Measurements from ENCODE around the gene MAP3K20. TPM values are rescaled to one million over a fixed set of nuclear protein-coding genes. Genes with fewer than 3 reads are reported as not detected.

The MAP3K20 gene
- total RNA-seq, 1 donor = 136 TPM

DNA sequence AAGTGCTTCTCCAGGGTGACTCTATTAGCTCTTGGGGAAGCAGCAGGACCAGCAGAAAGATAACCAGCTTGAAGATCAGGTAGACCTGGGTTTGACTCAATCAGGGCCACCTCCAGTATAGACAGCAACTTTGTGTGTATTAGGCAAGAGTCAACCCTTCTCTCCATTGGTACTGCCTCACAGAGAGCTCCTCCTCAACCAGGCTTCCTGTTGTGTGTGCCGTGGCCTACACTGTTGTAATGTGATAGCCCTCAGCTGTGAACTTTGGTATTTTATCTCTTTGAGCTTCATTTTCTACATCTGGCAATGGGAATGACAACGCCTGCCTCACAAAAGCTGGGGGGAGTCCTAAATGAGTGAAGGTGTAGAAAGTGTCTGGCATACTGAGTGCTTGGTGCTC lies 17.0 kb upstream of the MAP3K20 start:
- DNase-seq (ENCODE audit: low read depth) = no peak
- TF ChIP-seq, protein P1, sequence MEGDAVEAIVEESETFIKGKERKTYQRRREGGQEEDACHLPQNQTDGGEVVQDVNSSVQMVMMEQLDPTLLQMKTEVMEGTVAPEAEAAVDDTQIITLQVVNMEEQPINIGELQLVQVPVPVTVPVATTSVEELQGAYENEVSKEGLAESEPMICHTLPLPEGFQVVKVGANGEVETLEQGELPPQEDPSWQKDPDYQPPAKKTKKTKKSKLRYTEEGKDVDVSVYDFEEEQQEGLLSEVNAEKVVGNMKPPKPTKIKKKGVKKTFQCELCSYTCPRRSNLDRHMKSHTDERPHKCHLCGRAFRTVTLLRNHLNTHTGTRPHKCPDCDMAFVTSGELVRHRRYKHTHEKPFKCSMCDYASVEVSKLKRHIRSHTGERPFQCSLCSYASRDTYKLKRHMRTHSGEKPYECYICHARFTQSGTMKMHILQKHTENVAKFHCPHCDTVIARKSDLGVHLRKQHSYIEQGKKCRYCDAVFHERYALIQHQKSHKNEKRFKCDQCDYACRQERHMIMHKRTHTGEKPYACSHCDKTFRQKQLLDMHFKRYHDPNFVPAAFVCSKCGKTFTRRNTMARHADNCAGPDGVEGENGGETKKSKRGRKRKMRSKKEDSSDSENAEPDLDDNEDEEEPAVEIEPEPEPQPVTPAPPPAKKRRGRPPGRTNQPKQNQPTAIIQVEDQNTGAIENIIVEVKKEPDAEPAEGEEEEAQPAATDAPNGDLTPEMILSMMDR (IDR thresholded peaks at IDR 0.05; ENCODE audit: insufficient read depth, low read depth, low read length) = no peak
- no peak overlapping the region for H3K4me3 ChIP-seq (ENCODE audit: low read depth, low read length)

DNA sequence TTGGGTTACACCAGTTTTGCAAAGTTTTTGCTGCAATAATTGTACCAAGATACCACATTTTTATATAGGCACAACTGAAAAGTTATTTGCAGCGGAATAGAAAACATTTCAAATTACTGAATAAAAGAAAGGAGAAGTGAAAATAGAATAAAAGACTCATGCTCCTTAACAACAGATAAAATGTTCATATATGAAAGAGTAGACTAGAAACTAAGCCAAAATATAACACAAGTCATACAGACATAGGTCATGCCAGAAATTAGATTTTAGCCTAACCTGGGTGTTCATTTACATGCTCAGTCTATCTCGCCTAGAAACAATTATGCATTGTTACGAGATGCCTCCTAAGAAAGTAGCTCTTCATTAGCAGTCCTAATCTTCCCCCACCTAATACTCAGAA lies 16.4 kb upstream of the MAP3K20 start:
- TF ChIP-seq, protein P1 (IDR thresholded peaks at IDR 0.05; ENCODE audit: insufficient read depth, low read depth, low read length) = no peak
- no peak for DNase-seq (ENCODE audit: low read depth)
- H3K4me3 ChIP-seq (ENCODE audit: low read depth, low read length) = no peak overlapping the region

DNA sequence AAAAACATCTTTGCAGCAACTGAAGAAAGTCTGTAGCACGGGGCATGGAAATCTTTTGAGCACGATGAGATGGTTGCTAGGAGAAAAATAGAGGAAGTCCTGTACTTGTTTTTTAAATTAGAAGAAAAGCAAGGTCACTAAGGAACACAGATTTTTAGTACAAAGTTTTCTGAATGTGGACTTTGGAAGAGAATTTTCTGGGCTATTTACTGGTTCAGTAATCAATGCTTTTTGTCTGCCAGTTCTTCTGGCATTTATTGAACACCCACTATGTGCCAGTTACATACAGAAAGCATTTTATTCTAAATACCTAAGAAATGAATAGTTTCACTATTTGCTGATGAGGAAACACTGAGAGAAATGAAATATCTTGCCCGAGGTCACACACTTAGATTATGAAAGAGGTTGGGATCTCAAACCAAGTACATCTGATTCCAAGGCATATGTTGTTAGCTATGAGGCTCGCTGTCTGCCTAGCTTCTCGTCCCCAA lies 15.6 kb upstream of the MAP3K20 start:
- H3K4me3 ChIP-seq (ENCODE audit: low read depth, low read length) = no peak overlapping the region
- TF ChIP-seq, protein P1 (IDR thresholded peaks at IDR 0.05; ENCODE audit: insufficient read depth, low read depth, low read length) = no peak
- peak; percentile 75 for DNase-seq (ENCODE audit: low read depth)

DNA sequence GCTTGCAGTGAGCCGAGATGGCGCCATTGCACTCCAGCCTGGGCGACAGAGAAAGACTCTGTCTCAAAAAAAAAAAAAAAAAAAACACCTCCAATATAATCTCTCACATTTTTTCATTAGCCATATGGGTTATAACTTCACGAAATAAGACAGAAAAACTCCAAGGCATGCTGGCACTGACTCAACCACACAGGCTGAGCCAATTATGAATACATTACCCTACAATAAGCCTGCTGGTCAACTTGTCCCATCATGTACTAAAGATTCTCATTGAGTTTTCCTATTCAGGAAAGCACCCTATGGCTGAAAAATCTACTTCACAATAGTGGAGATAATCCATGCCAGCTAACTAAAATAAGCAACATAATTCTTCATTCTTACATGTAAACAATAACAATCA lies 12.8 kb upstream of the MAP3K20 start:
- TF ChIP-seq, protein P1 (IDR thresholded peaks at IDR 0.05; ENCODE audit: insufficient read depth, low read depth, low read length) = no peak
- H3K4me3 ChIP-seq (ENCODE audit: low read depth, low read length) = no peak overlapping the region
- no peak for DNase-seq (ENCODE audit: low read depth)

DNA sequence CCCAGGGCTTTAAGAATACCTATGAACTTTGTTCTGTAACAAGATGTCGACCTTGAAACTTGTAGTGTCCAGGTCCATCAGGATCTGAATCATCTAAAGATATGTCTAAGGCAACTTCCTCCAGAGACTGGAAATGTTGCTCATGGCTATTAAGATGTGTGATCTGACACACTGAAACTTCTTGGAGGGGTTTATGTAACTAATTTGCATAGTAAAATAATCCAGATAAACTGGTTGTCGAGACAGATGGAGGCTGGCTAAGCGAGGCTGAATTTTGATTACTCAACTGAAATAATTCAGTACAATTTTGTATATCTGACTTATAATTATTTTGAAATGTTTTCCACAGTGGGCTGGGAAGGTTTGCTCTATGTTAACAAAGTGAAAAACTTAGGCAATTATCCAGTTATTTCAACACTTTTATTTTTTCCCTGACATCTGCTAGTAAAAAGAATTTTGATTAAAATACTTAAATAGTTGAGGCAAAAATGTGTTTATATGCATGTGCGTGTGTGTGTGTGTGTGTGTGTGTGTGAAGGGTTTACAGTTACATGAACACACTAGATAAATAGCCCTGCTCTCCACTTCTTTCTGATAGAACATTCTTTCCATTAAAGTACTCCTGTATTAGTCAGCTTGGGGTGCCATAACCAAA lies 11.4 kb upstream of the MAP3K20 start:
- no peak overlapping the region for H3K4me3 ChIP-seq (ENCODE audit: low read depth, low read length)
- TF ChIP-seq, protein P1 (IDR thresholded peaks at IDR 0.05; ENCODE audit: insufficient read depth, low read depth, low read length) = no peak
- DNase-seq (ENCODE audit: low read depth) = peak; percentile 71

DNA sequence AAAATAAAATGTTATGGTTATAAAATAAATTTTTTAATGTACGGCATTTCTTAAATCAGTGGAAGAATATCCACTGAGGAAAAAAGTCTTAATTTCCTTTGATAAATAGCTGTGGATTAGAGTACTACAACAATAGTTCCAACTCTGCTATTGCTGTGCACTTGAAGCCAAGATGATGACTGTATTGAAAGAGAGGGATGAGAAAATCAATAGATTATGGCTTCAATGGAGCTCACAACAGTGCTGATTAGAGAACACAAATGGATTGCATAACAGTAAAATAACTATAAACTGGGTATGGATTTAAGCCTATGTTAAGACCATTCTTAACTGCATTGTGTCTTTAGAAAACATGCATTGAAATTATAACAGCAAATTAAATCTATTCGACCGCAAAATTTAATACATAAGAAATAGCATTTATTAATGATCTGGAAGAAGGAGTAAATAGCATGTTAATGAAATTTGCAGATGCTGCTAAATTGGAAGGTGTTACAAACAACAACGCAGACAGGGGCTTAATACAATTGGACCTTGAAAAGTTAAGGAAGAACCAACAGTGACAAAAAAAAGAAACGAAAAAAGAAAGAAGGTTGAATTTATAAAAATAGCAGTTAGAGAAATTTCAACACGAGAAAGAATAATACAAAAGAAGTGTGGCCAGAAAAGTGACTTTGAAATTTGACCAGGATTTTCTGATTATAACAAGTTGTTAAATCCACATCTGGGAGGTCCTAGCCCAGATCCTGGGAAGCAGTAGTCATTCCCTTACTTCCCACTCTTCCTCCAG lies 8.6 kb upstream of the MAP3K20 start:
- DNase-seq (ENCODE audit: low read depth) = no peak
- no peak overlapping the region for H3K4me3 ChIP-seq (ENCODE audit: low read depth, low read length)
- TF ChIP-seq, protein P1 (IDR thresholded peaks at IDR 0.05; ENCODE audit: insufficient read depth, low read depth, low read length) = no peak
